ENCODE measurements around the gene GHRH. TPM values are rescaled to one million over a fixed set of nuclear protein-coding genes. Genes with fewer than 3 reads are reported as not detected.

Gene GHRH
- total RNA-seq, 1 donor from 2014 or later, result not detected

GRCh38 chr20:37228082-37228481 is 33.5 kb downstream of the GHRH start:
- Mint-ChIP-seq H3K4me1 (ENCODE audit: low read depth) (no peaks in the 10 kb centered on the region), H3K9me3 (ENCODE audit: low read depth) (no peaks in the 10 kb centered on the region), H3K27ac (ENCODE audit: unreplicated experiment) (no peak overlapping the region), H3K4me3 (ENCODE audit: unreplicated experiment) (no peak overlapping the region), H3K36me3 (ENCODE audit: low read depth) (peaks cover 42% of the 10 kb centered on the region), H3K27me3 (ENCODE audit: low read depth) (no peaks in the 10 kb centered on the region)
- DNase-seq (ENCODE audit: low spot score), result no peak
- no peak for TF ChIP-seq CTCF (IDR thresholded peaks at IDR 0.05)

GRCh38 chr20:37226889-37227288 is 34.7 kb downstream of the GHRH start:
- Mint-ChIP-seq H3K27ac (ENCODE audit: unreplicated experiment) (no peak overlapping the region), H3K27me3 (ENCODE audit: low read depth) (no peaks in the 10 kb centered on the region), H3K9me3 (ENCODE audit: low read depth) (no peaks in the 10 kb centered on the region), H3K36me3 (ENCODE audit: low read depth) (peaks cover 36% of the 10 kb centered on the region), H3K4me3 (ENCODE audit: unreplicated experiment) (no peak overlapping the region), H3K4me1 (ENCODE audit: low read depth) (no peaks in the 10 kb centered on the region)
- DNase-seq (ENCODE audit: low spot score), result no peak
- TF ChIP-seq CTCF (IDR thresholded peaks at IDR 0.05), result no peak

- H3K27ac Mint-ChIP-seq (ENCODE audit: unreplicated experiment), result no peak overlapping the region
- DNase-seq (ENCODE audit: low spot score), result no peak
- H3K4me3 Mint-ChIP-seq (ENCODE audit: unreplicated experiment), result no peak overlapping the region
- H3K4me1 Mint-ChIP-seq (ENCODE audit: low read depth), result no peaks in the 10 kb centered on the region
- H3K36me3 Mint-ChIP-seq (ENCODE audit: low read depth), result peaks cover 34% of the 10 kb centered on the region
- no peaks in the 10 kb centered on the region for H3K9me3 Mint-ChIP-seq (ENCODE audit: low read depth)
- H3K27me3 Mint-ChIP-seq (ENCODE audit: low read depth), result no peaks in the 10 kb centered on the region
- TF ChIP-seq CTCF (IDR thresholded peaks at IDR 0.05), result no peak
These were observed 36.5 kb downstream of the GHRH start for GRCh38 chr20:37225146-37225545.

GRCh38 chr20:37223053-37223452 is 38.6 kb downstream of the GHRH start:
- no peak for DNase-seq (ENCODE audit: low spot score)
- H3K4me3 Mint-ChIP-seq (ENCODE audit: unreplicated experiment), result no peak overlapping the region
- H3K9me3 Mint-ChIP-seq (ENCODE audit: low read depth), result no peaks in the 10 kb centered on the region
- H3K36me3 Mint-ChIP-seq (ENCODE audit: low read depth), result peaks cover 30% of the 10 kb centered on the region
- TF ChIP-seq CTCF (IDR thresholded peaks at IDR 0.05), result no peak
- H3K27ac Mint-ChIP-seq (ENCODE audit: unreplicated experiment), result no peak overlapping the region
- no peaks in the 10 kb centered on the region for H3K27me3 Mint-ChIP-seq (ENCODE audit: low read depth)
- H3K4me1 Mint-ChIP-seq (ENCODE audit: low read depth), result peaks cover 2% of the 10 kb centered on the region

GRCh38 chr20:37222086-37222485 is 39.5 kb downstream of the GHRH start:
- Mint-ChIP-seq H3K27ac (ENCODE audit: unreplicated experiment) (no peak overlapping the region), H3K9me3 (ENCODE audit: low read depth) (no peaks in the 10 kb centered on the region), H3K4me3 (ENCODE audit: unreplicated experiment) (no peak overlapping the region), H3K4me1 (ENCODE audit: low read depth) (peaks cover 2% of the 10 kb centered on the region), H3K36me3 (ENCODE audit: low read depth) (peaks cover 26% of the 10 kb centered on the region), H3K27me3 (ENCODE audit: low read depth) (no peaks in the 10 kb centered on the region)
- no peak for TF ChIP-seq CTCF (IDR thresholded peaks at IDR 0.05)
- DNase-seq (ENCODE audit: low spot score), result no peak
